GM19328 (cell line): ENCODE data around the gene RASSF9.

Experiments
- ATAC-seq: cut with Tn5 transposase; IDR thresholded peaks from one replicate; pipeline ENCODE4 v1.9.1; 2021; ENCODE audit warnings: mild to moderate bottlenecking, moderate library complexity; ENCODE audit not compliant: unreplicated experiment

RASSF9 gene

DNA sequence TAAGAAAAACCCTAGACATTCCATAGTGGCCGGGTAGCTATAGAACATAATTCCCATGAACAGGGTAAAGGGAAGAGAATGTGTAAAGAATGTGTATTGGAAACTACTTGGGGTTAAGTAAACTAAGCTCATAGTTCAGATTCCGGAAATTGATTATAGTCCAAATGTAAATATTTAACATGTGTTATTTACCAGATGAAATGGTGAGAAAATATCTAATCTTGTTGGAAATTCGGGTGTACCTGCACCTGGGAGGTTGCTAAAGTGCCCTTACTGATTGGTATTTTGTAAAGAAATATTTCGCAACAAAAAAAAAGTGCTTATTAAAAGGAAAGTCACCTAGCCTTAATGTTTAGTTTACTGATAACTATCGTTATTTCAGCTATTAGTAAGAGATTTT, 14.4 kb downstream of the RASSF9 start:
- ATAC-seq, result no peak

DNA sequence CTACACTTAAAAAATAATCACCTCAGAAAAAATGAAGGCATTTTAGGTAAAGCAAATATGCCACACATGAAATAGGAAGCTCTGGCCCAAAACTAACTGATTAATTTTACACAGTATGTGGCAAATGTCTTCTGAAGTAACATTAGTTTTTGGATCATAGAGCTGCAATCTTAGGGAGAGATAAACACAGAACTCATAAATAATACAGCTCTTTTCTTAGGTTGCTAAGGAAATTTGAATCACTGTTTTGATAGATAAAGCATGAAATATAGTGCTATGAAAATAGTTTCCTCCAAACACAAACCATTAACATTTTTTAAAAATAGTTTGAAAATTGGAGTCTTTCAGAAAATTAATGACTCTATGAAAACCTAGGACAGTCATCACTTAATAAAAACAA, 15.0 kb downstream of the RASSF9 start:
- ATAC-seq, result no peak

GRCh38 chr12:85820101-85820500, 16.1 kb downstream of the RASSF9 start:
- no peak for ATAC-seq

DNA sequence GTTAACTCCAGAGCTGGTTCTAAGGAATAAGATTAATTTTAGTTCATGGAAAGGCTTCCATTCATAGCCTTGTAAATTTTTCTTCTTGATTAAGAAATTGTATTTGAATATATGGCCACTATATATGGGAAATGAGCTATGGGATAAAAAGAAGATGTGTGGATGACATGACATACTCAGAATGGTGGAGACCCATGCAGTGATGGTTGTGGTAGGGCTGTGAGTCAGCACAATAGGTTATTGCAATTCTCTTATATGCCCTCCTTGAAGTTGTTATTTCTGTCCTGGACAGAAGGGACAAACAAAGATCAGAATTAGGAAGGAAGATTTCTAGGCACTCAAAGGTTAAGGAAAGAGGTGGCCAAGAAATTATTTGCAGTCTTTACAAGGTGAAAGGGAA, 21.5 kb downstream of the RASSF9 start:
- ATAC-seq, result no peak

DNA sequence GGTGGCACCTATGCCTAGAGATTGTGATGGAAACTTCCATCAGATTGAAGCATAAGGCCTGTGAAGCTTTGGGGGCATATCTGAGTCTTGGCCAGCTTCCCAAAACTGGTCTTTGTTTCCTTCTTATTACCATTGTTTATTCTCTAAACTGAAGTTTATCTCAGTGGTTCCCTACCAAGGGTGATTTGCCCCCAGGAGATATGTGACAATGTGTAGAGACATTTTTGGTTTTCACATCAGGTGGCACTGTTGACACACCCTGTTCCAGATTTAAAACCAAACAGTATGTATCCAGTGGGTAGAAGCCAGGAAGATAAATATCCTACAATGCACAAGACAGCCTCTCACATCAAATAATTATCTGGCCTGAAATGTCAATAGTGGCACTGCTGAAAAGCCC, 22.1 kb downstream of the RASSF9 start:
- ATAC-seq, result no peak

- no peak for ATAC-seq
Observed at GRCh38 chr12:85809500-85809899, 26.7 kb downstream of the RASSF9 start.

GRCh38 chr12:85807730-85808129, 28.5 kb downstream of the RASSF9 start:
- ATAC-seq, result no peak

DNA sequence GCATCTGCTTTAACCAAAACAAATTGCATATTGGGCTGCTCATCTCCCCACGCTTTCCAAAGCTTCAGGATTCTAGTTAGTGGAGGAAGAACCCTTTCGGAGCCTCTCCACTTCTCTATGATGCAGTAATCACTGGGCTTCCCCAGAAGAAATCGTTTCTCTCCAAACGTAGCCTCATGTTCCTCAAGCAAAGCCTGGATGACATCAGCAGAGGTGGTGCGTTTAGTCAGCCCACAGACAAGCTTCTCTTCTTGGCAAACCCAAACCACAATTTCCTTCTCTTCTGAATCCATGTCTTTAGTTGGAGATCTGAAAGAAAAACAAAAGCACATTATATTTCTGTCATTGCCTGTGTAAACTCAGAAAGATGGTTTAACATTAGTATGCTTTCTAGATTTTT, 30.6 kb downstream of the RASSF9 start:
- no peak for ATAC-seq

- ATAC-seq, result no peak
Observed at GRCh38 chr12:85804663-85805062, 31.5 kb downstream of the RASSF9 start.

GRCh38 chr12:85803923-85804322, 32.3 kb downstream of the RASSF9 start:
- ATAC-seq, result no peak

- ATAC-seq, result no peak
Observed at GRCh38 chr12:85803231-85803630, 33.0 kb downstream of the RASSF9 start.

DNA sequence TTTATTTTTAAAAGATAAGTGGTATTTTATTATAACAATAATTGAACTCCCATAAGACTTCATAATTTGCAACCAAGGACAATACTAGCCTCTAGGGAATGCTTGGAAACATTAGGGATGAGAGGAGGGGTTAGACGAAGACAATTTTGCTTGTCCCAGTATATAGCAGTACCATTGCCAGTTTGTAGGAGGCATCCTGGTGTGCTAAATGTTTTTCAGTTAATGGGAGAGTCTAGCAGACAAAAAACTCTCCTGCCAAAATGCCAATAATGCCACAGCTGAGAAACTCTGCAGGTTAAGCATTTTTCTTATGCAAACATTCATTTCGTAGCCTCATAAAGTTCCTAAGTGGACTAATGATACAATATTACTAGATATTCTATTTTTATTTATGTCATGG, 38.1 kb downstream of the RASSF9 start:
- no peak for ATAC-seq

DNA sequence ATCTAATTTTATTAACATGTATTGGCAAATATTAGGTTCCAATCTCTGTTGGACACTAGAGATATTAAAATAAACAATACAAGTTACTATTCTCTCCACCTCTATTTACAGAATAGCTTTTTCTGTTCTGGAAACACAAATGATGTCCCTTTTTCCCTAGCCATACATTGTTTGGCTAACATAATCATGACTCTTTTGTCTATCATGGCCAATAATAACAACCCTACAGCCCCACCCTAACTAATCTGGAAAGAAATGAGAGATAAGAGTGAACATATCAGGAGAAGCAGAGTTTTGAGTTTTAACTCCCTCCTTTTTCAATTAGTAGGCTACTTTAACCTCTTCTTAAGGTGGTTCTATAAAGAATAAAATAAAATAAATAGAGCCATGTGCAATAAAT, 40.2 kb downstream of the RASSF9 start:
- no peak for ATAC-seq

- ATAC-seq, result no peak
Observed at GRCh38 chr12:85794531-85794930, 41.7 kb downstream of the RASSF9 start.

DNA sequence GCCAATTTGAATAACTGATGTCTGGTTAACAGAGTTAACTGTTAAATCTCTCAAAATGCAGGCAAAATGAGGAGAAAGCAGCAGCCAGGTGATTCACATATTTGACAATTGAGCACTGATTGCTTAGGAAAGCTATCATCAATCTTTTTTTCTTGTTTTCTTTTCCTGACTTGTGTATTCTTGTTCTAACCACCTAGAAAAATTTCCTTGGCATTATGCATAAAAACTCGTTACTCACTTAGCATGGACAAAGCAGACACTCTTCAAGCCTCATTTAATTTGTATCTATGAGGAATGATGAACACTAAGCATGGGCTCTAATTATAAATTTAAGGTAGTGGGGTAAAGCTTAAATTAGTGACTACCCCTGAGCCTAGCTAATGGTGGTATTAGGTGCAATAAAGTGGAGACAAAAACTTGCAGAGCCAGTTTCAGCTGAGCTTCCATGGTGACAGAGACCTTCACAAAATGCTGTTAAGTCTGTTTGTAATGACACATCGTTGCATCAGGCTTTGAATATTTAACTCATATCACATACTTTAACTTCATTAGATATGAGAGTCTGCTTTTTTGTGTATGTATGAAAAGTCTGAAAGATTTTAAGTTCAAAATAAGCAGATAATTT, 52.0 kb downstream of the RASSF9 start:
- no peak for ATAC-seq

- no peak for ATAC-seq
Observed at GRCh38 chr12:85782711-85783110, 53.5 kb downstream of the RASSF9 start.

DNA sequence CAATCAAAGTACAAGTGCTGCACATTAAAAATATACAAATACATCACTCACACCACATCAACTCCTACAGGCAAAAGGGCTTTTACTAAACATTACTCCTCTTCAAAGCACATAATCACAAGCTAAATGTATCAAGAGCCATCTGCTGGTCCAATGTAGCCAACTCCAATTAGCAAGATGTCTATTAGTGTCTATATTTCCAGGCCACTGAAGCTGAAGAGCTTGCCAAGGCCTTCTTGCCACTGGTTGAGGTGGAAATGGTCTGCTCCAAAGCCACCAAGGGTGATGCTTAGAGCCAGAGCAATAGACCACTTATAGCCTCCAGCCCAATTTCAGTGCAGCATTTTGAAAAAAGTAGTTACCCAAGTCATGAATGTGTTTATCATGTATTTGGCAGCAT, 54.4 kb downstream of the RASSF9 start:
- ATAC-seq, result no peak

DNA sequence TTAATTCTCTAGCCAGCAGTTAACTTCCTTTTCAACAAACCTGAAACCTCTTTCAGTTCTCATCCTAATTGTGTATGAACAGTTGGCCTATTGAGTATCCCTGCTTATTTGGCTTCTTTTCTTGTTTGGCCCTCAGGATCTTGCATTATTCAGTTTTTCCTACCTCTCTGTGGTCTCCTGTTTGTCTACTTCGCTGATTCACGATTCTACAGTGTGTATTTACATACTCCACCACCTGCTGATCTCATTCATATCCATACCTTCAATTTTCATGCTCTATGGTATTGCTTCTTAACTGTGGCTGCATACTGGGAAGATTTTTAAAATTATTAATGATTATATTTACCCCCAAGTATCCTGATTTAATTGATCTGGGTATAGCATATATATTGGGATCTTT, 56.4 kb downstream of the RASSF9 start:
- no peak for ATAC-seq

GRCh38 chr12:85775091-85775490, 61.1 kb downstream of the RASSF9 start:
- no peak for ATAC-seq

DNA sequence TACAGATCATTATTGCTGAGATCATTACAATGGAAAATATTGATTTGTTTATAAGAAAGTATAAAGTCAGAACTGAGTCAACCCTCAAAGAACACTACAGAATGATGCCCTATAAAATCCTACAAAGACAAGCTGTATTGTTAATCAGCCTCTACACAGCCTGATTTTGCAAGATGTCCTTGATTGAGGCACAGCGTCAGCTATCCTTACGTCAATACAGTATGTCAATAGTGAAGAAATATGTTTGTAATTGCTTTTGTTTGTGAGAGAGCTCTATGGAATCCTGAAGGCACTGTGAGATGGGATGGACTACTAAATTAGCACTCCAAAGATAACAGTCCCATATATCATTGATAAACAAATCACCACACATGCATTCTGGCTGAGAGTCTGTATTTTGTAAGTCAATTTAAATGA, 70.7 kb downstream of the RASSF9 start:
- no peak for ATAC-seq

- no peak for ATAC-seq
Observed at GRCh38 chr12:85759623-85760022, 76.6 kb downstream of the RASSF9 start.

DNA sequence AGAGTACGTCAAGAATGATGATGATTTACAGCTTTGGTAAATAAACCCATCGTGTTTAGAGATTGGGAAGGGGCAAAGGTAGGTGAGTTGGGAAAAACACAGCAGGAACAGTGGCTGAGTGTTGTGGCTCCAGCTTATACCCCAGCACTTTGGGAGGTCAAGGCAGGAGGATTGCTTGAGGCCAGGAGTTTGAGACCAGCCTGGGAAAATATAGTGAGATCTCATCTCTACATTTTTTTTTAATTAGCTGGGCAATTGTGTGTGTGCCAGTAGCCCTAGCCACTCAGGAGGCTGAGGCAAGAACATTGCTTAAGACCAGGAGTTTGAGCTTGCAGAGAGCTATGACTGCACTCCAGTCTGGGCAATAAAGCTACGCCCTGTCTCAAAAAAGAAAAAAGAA, 77.1 kb downstream of the RASSF9 start:
- ATAC-seq, result no peak

DNA sequence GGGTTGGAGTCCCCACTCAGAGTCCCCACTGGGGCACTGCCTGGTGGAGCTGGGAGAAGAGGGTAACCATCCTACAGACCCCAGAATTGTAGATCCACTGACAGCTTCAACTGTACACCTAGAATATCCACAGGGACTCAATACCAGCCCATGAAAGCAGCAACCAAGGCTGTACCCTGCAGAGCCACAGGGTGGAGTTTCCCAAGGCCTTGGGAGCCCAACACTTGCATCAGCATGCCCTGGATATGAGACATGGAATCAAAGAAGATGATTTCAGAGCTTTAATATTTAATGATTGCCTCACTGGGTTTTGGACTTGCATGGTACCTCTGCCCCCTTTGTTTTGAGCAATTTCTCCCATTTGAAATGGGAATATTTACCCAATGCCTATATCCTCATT, 80.4 kb downstream of the RASSF9 start:
- ATAC-seq, result no peak
